ENCODE data around the gene CACNA2D1.

- TF ChIP-seq CTCF (IDR thresholded peaks at IDR 0.05): no peak
- no peak for TF ChIP-seq ZFX (IDR thresholded peaks at IDR 0.05; ENCODE audit: borderline replicate concordance)
These were observed 168.2 kb downstream of the CACNA2D1 start for GRCh38 chr7:82275342-82275741.

All from 22Rv1 (cell line).